H1 (cell line): ENCODE measurements around the gene IL37. TPM values are rescaled to one million over a fixed set of nuclear protein-coding genes. Genes with fewer than 3 reads are reported as not detected.

Experiments
- CTCF ChIA-PET: fragments of 300-600 bp; sonication (Branson Sonifier 250); formaldehyde crosslinking; loops from one replicate; lab custom pipeline; 2021; ENCODE audit not compliant: partially characterized antibody; lab: Charles Lee
- POLR2A ChIA-PET: fragments of 300-600 bp; sonication (Branson Sonifier 250); formaldehyde crosslinking; loops from one replicate; lab custom pipeline; 2021; ENCODE audit warnings: inconsistent platforms; ENCODE audit not compliant: partially characterized antibody; lab: Charles Lee
- DNase-seq, 2 experiments: peaks; one replicate each; pipeline versions ENCODE4 v3.0.0 to v3.0.0-alpha.2; 2010 to 2022; ENCODE audit warnings: low spot score in 2 of 2, low read depth in 1 of 2, mixed read lengths in 1 of 2
- FAIRE-seq: peaks from 2 replicates; lab custom pipeline; 2011; peaks lifted over from hg19 to GRCh38; lab: Jason Lieb, UNC
- H2AFZ ChIP-seq: 2 replicates; pipeline ENCODE4 v1.8.1; 2012; ENCODE audit warnings: low read length, inconsistent platforms
- H2AK5ac ChIP-seq: 2 replicates; pipeline ENCODE4 v1.6.1; 2013; ENCODE audit warnings: low read depth, low read length
- H2BK120ac ChIP-seq: replicated peaks from 2 replicates; pipeline ENCODE3; 2013; ENCODE audit warnings: low read depth, low read length, inconsistent platforms
- H2BK12ac ChIP-seq: 2 replicates; pipeline ENCODE4 v1.6.1; 2013; ENCODE audit warnings: low read depth, low read length
- H2BK15ac ChIP-seq: 2 replicates; pipeline ENCODE4 v1.6.1; 2013; ENCODE audit warnings: low read length
- H2BK20ac ChIP-seq: 2 replicates; pipeline ENCODE4 v1.6.1; 2013; ENCODE audit warnings: low read length
- H2BK5ac ChIP-seq: 2 replicates; pipeline ENCODE4 v1.6.1; 2013; ENCODE audit warnings: low read depth, low read length
- H3K14ac ChIP-seq: 2 replicates; pipeline ENCODE4 v1.6.1; 2013; ENCODE audit warnings: inconsistent platforms; ENCODE audit not compliant: insufficient read length
- H3K18ac ChIP-seq: 2 replicates; pipeline ENCODE4 v1.6.1; 2013; ENCODE audit warnings: low read length; ENCODE audit errors: extremely low read depth
- H3K23ac ChIP-seq: 2 replicates; pipeline ENCODE4 v1.6.1; 2013; ENCODE audit warnings: inconsistent platforms; ENCODE audit not compliant: insufficient read length
- H3K23me2 ChIP-seq: 2 replicates; pipeline ENCODE4 v1.6.1; 2013; ENCODE audit warnings: low read depth, low read length
- H3K27ac ChIP-seq: 2 replicates; pipeline ENCODE4 v1.6.1; 2011; ENCODE audit warnings: low read depth, low read length, inconsistent platforms
- H3K27me3 ChIP-seq, 4 experiments: replicated peaks in 1 of 4; 1 replicate in 1 of 4; 2 replicates in 3 of 4; pipeline versions ENCODE4 v1.6.1 to v1.8.1; 2011 to 2013; ENCODE audit warnings: low read length in 3 of 4, mild to moderate bottlenecking in 3 of 4, inconsistent platforms in 2 of 4, mixed read lengths in 2 of 4, moderate library complexity in 1 of 4; ENCODE audit not compliant: control insufficient read depth in 3 of 4, insufficient read depth in 3 of 4; ENCODE audit errors: extremely low read depth in 1 of 4
- H3K36me3 ChIP-seq, 4 experiments: 2 replicates each; pipeline versions ENCODE4 v1.6.1 to v1.8.1; 2011 to 2013; ENCODE audit warnings: mild to moderate bottlenecking in 4 of 4, low read length in 3 of 4, moderate library complexity in 2 of 4, control low read depth in 1 of 4, inconsistent platforms in 1 of 4; ENCODE audit not compliant: insufficient read depth in 4 of 4, control insufficient read depth in 2 of 4
- H3K4ac ChIP-seq: replicated peaks from 2 replicates; pipeline ENCODE3; 2013; ENCODE audit warnings: low read length, low read depth, mixed read lengths, inconsistent platforms; ENCODE audit not compliant: insufficient read length
- H3K4me1 ChIP-seq, 4 experiments: replicated peaks in 1 of 4; 1 replicate in 1 of 4; 2 replicates in 3 of 4; pipeline versions ENCODE4 v1.6.1 to v1.8.1; 2011 to 2013; ENCODE audit warnings: low read length in 3 of 4, inconsistent platforms in 2 of 4, mixed read lengths in 1 of 4; ENCODE audit not compliant: insufficient read depth in 4 of 4, control insufficient read depth in 3 of 4
- H3K4me2 ChIP-seq, 2 experiments: 2 replicates each; pipeline versions ENCODE4 v1.6.1 to v1.8.1; 2011 to 2013; ENCODE audit warnings: low read depth in 2 of 2, low read length in 2 of 2, control low read depth in 1 of 2, inconsistent platforms in 1 of 2, mild to moderate bottlenecking in 1 of 2; ENCODE audit not compliant: insufficient read depth in 1 of 2
- H3K4me3 ChIP-seq, 4 experiments: fragments of 200-600, 300-600 bp in 1 of 4; sonication (generic), shearing (Covaris generic), sonication (Bioruptor Twin) in 1 of 4; 2 replicates each; pipeline versions ENCODE4 v1.5.1 to v1.8.1; 2011 to 2016; ENCODE audit warnings: low read length in 4 of 4, low read depth in 3 of 4, control low read depth in 2 of 4, inconsistent platforms in 2 of 4, mild to moderate bottlenecking in 2 of 4, mixed read lengths in 1 of 4, moderate library complexity in 1 of 4; ENCODE audit not compliant: insufficient read depth in 2 of 4; ENCODE audit errors: extremely low read depth in 1 of 4
- H3K56ac ChIP-seq: replicated peaks from 2 replicates; pipeline ENCODE3; 2013; ENCODE audit warnings: low read depth, mild to moderate bottlenecking, mixed read lengths, low read length, inconsistent platforms; ENCODE audit not compliant: insufficient read length
- H3K79me1 ChIP-seq: 2 replicates; pipeline ENCODE4 v1.6.1; 2013; ENCODE audit warnings: low read depth, low read length, control low read depth
- H3K79me2 ChIP-seq, 2 experiments: 2 replicates each; pipeline versions ENCODE4 v1.6.1 to v1.8.1; 2012 to 2013; ENCODE audit warnings: low read length in 2 of 2, mild to moderate bottlenecking in 2 of 2, inconsistent platforms in 1 of 2; ENCODE audit not compliant: insufficient read depth in 2 of 2, control insufficient read depth in 1 of 2
- H3K9ac ChIP-seq, 4 experiments: replicated peaks in 1 of 4; 1 replicate in 1 of 4; 2 replicates in 3 of 4; pipeline versions ENCODE4 v1.6.1 to v1.8.1; 2011 to 2013; ENCODE audit warnings: low read depth in 3 of 4, low read length in 3 of 4, control low read depth in 2 of 4, mild to moderate bottlenecking in 2 of 4, moderate library complexity in 2 of 4, inconsistent platforms in 1 of 4; ENCODE audit errors: extremely low read depth in 1 of 4
- H3K9me3 ChIP-seq, 2 experiments: 2 replicates each; pipeline versions ENCODE4 v1.6.1 to v1.8.1; 2012 to 2013; ENCODE audit warnings: mild to moderate bottlenecking in 2 of 2, moderate library complexity in 2 of 2, control low read depth in 1 of 2, inconsistent platforms in 1 of 2, low read depth in 1 of 2, low read length in 1 of 2, mixed read lengths in 1 of 2; ENCODE audit not compliant: insufficient read depth in 2 of 2
- H4K20me1 ChIP-seq, 2 experiments: replicated peaks in 1 of 2; 2 replicates each; pipeline versions ENCODE3 to v1.8.1; 2011 to 2013; ENCODE audit warnings: inconsistent platforms in 2 of 2, low read length in 2 of 2, mild to moderate bottlenecking in 1 of 2; ENCODE audit not compliant: insufficient read depth in 2 of 2, control insufficient read depth in 1 of 2
- H4K5ac ChIP-seq: 2 replicates; pipeline ENCODE4 v1.6.1; 2013; ENCODE audit warnings: low read length, low read depth, mixed read lengths, inconsistent platforms; ENCODE audit not compliant: insufficient read length
- H4K8ac ChIP-seq: 2 replicates; pipeline ENCODE4 v1.8.0; 2013; ENCODE audit warnings: mild to moderate bottlenecking, moderate library complexity, low read length, inconsistent platforms; ENCODE audit not compliant: insufficient read depth; ENCODE audit errors: extremely low read depth
- H4K91ac ChIP-seq: replicated peaks from 2 replicates; pipeline ENCODE3; 2013; ENCODE audit warnings: low read length, mixed read lengths, inconsistent platforms; ENCODE audit not compliant: insufficient read length
- ASH2L ChIP-seq: fragments of 200-600, 300-600 bp; sonication (generic); IDR thresholded peaks from one replicate; pipeline ENCODE4 v1.7.1; 2017; ENCODE audit warnings: low read length
- JUND ChIP-seq: IDR thresholded peaks from 2 replicates; pipeline ENCODE4 v1.6.1; 2011; ENCODE audit warnings: mild to moderate bottlenecking, improper control_type of control experiment, low read length
- KDM4A ChIP-seq: IDR thresholded peaks from one replicate; pipeline ENCODE4 v1.7.1; 2012; ENCODE audit warnings: low read depth, mild to moderate bottlenecking, moderate library complexity, low read length, inconsistent platforms; ENCODE audit not compliant: severe bottlenecking
- RAD21 ChIP-seq, 2 experiments: IDR thresholded peaks in 1 of 2; conservative IDR thresholded peaks in 1 of 2; 2 replicates each; pipeline ENCODE4 v1.6.1; 2011; ENCODE audit warnings: low read depth in 2 of 2, low read length in 2 of 2, improper control_type of control experiment in 1 of 2, inconsistent platforms in 1 of 2, mild to moderate bottlenecking in 1 of 2, moderate library complexity in 1 of 2
- RBBP5 ChIP-seq: IDR thresholded peaks from 2 replicates; pipeline ENCODE4 v1.7.1; 2012; ENCODE audit warnings: low read depth, mild to moderate bottlenecking, inconsistent platforms, low read length, moderate library complexity, borderline replicate concordance
- SAP30 ChIP-seq: fragments of 300-600 bp; sonication (generic); IDR thresholded peaks from 2 replicates; pipeline ENCODE4 v1.7.1; 2012; ENCODE audit warnings: low read length, moderate library complexity, mild to moderate bottlenecking, inconsistent platforms; ENCODE audit not compliant: insufficient read depth, insufficient replicate concordance
- SRF ChIP-seq: IDR thresholded peaks from 2 replicates; pipeline ENCODE4 v1.6.1; 2011; ENCODE audit warnings: mild to moderate bottlenecking, low read depth, low read length, moderate library complexity
- TAF7 ChIP-seq: optimal IDR thresholded peaks from 2 replicates; pipeline ENCODE3; 2011; ENCODE audit warnings: low read depth, mild to moderate bottlenecking, inconsistent platforms, low read length, moderate library complexity, borderline replicate concordance
- TCF12 ChIP-seq: IDR thresholded peaks from 2 replicates; pipeline ENCODE4 v1.6.1; 2011; ENCODE audit warnings: low read depth, mild to moderate bottlenecking, low read length
- WGBS, 2 experiments: shearing (Covaris generic) in 1 of 2; methylation state at CpG; one replicate each; pipeline versions ENCODE4 v1.1.6 to v1.1.7; 2013 to 2015; ENCODE audit warnings: low lambda C conversion rate in 2 of 2, mixed read lengths in 2 of 2, inconsistent platforms in 1 of 2, low coverage in 1 of 2, missing lambda C conversion rate in 1 of 2; ENCODE audit not compliant: insufficient replicate concordance in 2 of 2, insufficient coverage in 1 of 2, insufficient read length in 1 of 2; ENCODE audit errors: extremely low coverage in 1 of 2, missing lambda C conversion rate in 1 of 2; 5-methylcytosine and 5-hydroxymethylcytosine counted together
- polyA plus RNA-seq, 7 experiments: library from polyadenylated mRNA; depleted of rRNA in 3 of 7; stranded (reverse) in 5 of 7; unstranded in 2 of 7; fragments of >200 nt in 5 of 7; fragments of 200-250 nt in 2 of 7; gene quantifications; 1 replicate in 5 of 7; 2 replicates in 1 of 7; 4 replicates in 1 of 7; pipeline versions ENCODE4 v1.2.1 to v1.2.3, GENCODE V29; 2011 to 2013; ENCODE audit warnings: missing spikeins in 2 of 7, mixed read lengths in 2 of 7
- total RNA-seq: library from RNA; stranded (reverse); fragmentation: NEBNext Ultra II Directional; extraction: Animal tissue kit (Norgen Biotek cat#: 25700); gene quantifications from 2 replicates; pipeline ENCODE4 v1.2.1, GENCODE V29; 2021
- TF ChIP-seq, protein P1 (sequence below), 3 experiments: IDR thresholded peaks; 1 replicate in 2 of 3; 2 replicates in 1 of 3; pipeline versions ENCODE4 v1.5.1 to v1.6.1; 2011; ENCODE audit warnings: low read length in 3 of 3, mild to moderate bottlenecking in 3 of 3, inconsistent platforms in 2 of 3, low read depth in 1 of 3, moderate library complexity in 1 of 3; ENCODE audit not compliant: insufficient read depth in 1 of 3; ENCODE audit errors: control extremely low read depth in 1 of 3
- TF ChIP-seq, protein P2 (sequence below): IDR thresholded peaks from 2 replicates; pipeline ENCODE4 v1.6.1; 2011; ENCODE audit warnings: low read depth, mild to moderate bottlenecking, low read length; ENCODE audit not compliant: insufficient read depth

IL37 gene
- total and polyA plus RNA-seq, 2 of the 8 experiments (the other 6 are each of a cell fraction or from before 2014, with no cell fraction given): 0.18 TPM; not detected in 1

DNA sequence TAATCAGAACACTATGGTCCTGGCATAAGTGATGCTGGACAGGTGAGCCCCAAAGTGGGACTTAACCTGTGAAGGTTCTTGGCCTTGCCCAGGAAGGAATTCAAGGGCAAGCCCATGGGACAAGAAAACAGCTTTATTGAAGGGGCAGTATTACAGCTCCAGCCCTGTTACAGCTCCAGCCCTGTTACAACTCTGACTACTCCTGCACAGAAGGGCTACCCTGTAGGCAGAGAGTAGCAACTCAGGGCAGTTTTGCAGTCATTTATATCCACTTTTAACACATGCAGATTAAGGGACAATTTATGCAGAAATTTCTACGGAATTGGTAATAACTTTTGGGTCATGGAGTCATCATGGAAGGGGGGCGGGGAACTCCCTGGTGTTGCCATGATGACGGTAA lies 15.7 kb downstream of the IL37 start:
- DNase-seq: no peak
- no peaks in the 10 kb centered on the region for H3K9me3 ChIP-seq
- no peak overlapping the region for H2BK20ac ChIP-seq
- WGBS, 2 experiments: 85% methylated on average over 3 of the region's 3 CpGs; no CpG with 5 or more reads in 1 of the 2 experiments
- no peak overlapping the region for H2BK120ac ChIP-seq
- H3K23me2 ChIP-seq: no peaks in the 10 kb centered on the region
- POLR2A ChIA-PET: no interaction called here
- no peak overlapping the region for H2BK15ac ChIP-seq
- no peak overlapping the region for H4K8ac ChIP-seq
- H3K79me1 ChIP-seq: no peaks in the 10 kb centered on the region
- no peak overlapping the region for H2BK5ac ChIP-seq
- H3K36me3 ChIP-seq: no peaks in the 10 kb centered on the region
- H2BK12ac ChIP-seq: no peak overlapping the region
- H3K4me3 ChIP-seq: no peak overlapping the region
- H3K27ac ChIP-seq: no peak overlapping the region
- H3K79me2 ChIP-seq: no peaks in the 10 kb centered on the region
- H4K91ac ChIP-seq: no peak overlapping the region
- no peak overlapping the region for H3K14ac ChIP-seq
- no peak overlapping the region for H3K4me2 ChIP-seq
- H2AK5ac ChIP-seq: no peak overlapping the region
- no peak overlapping the region for H3K56ac ChIP-seq
- H4K5ac ChIP-seq: no peak overlapping the region
- H3K4me1 ChIP-seq: no peaks in the 10 kb centered on the region
- no peak for FAIRE-seq
- TF ChIP-seq SAP30: no peak
- no peak for TF ChIP-seq KDM4A
- no peak for TF ChIP-seq TAF7
- no peak for TF ChIP-seq SRF
- no peak for TF ChIP-seq RAD21 (IDR thresholded peaks at IDR 0.05 in 1 of 2, conservative IDR thresholded peaks at IDR 0.05 in 1 of 2; ENCODE audit: low read depth in 2 of 2, low read length in 2 of 2)
- TF ChIP-seq ASH2L: no peak
- TF ChIP-seq, protein P1, sequence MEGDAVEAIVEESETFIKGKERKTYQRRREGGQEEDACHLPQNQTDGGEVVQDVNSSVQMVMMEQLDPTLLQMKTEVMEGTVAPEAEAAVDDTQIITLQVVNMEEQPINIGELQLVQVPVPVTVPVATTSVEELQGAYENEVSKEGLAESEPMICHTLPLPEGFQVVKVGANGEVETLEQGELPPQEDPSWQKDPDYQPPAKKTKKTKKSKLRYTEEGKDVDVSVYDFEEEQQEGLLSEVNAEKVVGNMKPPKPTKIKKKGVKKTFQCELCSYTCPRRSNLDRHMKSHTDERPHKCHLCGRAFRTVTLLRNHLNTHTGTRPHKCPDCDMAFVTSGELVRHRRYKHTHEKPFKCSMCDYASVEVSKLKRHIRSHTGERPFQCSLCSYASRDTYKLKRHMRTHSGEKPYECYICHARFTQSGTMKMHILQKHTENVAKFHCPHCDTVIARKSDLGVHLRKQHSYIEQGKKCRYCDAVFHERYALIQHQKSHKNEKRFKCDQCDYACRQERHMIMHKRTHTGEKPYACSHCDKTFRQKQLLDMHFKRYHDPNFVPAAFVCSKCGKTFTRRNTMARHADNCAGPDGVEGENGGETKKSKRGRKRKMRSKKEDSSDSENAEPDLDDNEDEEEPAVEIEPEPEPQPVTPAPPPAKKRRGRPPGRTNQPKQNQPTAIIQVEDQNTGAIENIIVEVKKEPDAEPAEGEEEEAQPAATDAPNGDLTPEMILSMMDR (IDR thresholded peaks at IDR 0.05; ENCODE audit: control extremely low read depth in 1 of 3, insufficient read depth in 1 of 3, low read depth in 1 of 3, low read length in 3 of 3): no peak
- no peak for TF ChIP-seq JUND
- no peak for TF ChIP-seq TCF12
- no peak for TF ChIP-seq RBBP5
- TF ChIP-seq, protein P2, sequence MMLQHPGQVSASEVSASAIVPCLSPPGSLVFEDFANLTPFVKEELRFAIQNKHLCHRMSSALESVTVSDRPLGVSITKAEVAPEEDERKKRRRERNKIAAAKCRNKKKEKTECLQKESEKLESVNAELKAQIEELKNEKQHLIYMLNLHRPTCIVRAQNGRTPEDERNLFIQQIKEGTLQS: no peak
- H3K23ac ChIP-seq: no peak overlapping the region
- H3K9ac ChIP-seq: no peak overlapping the region
- no peak overlapping the region for H2AFZ ChIP-seq
- no peaks in the 10 kb centered on the region for H3K27me3 ChIP-seq
- CTCF ChIA-PET: interaction anchor here (0.9 to 6.4 kb wide), 6 partner anchors 9 to 200 kb away, joined by 3 to 37 read pairs (median 6); no protein-coding TSS in a partner anchor
- no peak overlapping the region for H3K18ac ChIP-seq
- H3K4ac ChIP-seq: no peak overlapping the region
- H4K20me1 ChIP-seq: no peaks in the 10 kb centered on the region
